ENCODE data around the gene DTNBP1. TPM values are rescaled to one million over a fixed set of nuclear protein-coding genes. Genes with fewer than 3 reads are reported as not detected.

DTNBP1 gene
- total and polyA plus RNA-seq, 2 experiments from 2014 or later: 0.32 to 15.8 TPM

DNA sequence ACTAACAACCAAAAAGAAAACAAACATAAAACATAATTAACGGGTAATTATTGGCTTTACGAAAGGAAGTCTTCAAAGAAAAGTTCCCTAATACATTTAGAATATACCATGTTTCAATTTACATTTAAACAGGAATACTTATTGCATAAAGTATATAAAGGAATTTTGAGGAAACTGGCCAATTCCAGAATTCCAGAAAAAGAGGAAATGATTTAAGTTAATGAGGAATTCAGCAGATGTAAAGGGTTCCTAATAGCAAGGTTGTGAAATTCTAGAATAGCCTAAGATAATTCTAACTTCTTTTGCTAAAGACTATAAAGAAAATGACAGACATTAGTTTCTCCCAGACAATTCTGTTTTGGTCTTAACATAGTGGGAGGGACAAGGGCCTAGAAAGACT is 35.0 kb downstream of the DTNBP1 start:
- Histone ChIP-seq H3K79me2 (ENCODE audit: insufficient read depth) (peaks cover 5% of the 10 kb centered on the region; the same call in 1 of the 2 replicates), H3K4me2 (ENCODE audit: unreplicated experiment) (peak overlapping the region; percentile 60), H4K20me1 (ENCODE audit: insufficient read depth) (no peaks in the 10 kb centered on the region), H3F3A (ENCODE audit: insufficient read depth) (peaks cover 18% of the 10 kb centered on the region), H3K27ac (no peak overlapping the region), H3K9me3 (ENCODE audit: low read depth) (no peaks in the 10 kb centered on the region), H3K9ac (0 out of 2 replicates have a peak overlapping the region, but pooled peaks have one; percentile 20), H2AFZ (no peak overlapping the region), H3K27me3 (replicated peaks; ENCODE audit: insufficient read depth) (no peaks in the 10 kb centered on the region), H3K36me3 (ENCODE audit: low read depth) (no peaks in the 10 kb centered on the region), H3K4me1 (ENCODE audit: insufficient read depth) (peaks cover 27% of the 10 kb centered on the region), H3K9me2 (ENCODE audit: insufficient read depth) (no peaks in the 10 kb centered on the region), H3K4me3 (no peak overlapping the region)
- 87 to 88% methylated on average over 2 of the region's 2 CpGs for WGBS, 2 experiments (ENCODE audit: low coverage in 1 of 2, low lambda C conversion rate in 2 of 2, missing lambda C conversion rate in 2 of 2)
- in situ Hi-C loops (cut with MboI): no loop called here
- TF ChIP-seq EZH2phosphoT487 (IDR thresholded peaks at IDR 0.05; ENCODE audit: insufficient read depth, low read depth): no peak
- DNase-seq: no peak

DNA sequence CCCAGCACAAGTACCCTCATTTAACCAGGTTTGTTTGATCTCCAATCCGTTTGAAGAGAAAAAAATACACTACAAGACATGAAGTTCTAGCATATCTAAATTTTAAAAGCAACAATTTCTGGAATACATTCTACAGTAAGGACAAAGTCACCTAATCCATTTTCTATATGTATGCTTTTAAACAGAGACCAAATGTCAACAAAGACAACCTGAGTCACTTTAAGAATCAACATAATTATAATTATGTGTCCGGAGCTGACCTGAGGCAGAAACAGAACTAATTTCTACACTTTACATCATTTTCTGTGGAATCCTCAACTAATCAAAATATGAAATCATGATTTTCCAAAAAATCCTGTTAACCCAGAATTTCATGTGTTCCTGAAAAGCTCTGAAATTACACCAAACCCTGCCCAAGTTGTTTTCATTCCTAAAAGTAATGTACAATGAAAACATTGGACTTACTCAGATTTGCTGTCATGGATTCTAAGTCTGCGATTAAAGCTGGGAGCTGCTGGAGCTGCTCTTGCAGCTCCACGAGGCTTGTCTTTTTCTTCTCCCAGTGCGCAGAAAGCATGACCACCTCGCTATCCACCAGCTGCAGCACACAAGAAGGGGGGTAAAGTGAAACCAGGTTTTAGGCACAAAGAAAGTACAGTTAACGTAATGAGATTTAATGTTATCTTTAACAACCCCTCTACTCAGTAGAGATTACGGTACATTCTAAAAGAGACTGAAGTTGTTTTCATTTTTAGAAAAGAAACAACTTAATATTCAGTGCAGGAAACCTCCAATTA is 35.8 kb downstream of the DTNBP1 start:
- H3K9me2 ChIP-seq (ENCODE audit: insufficient read depth): no peaks in the 10 kb centered on the region
- WGBS, 2 experiments (ENCODE audit: low coverage in 1 of 2, low lambda C conversion rate in 2 of 2, missing lambda C conversion rate in 2 of 2): 94 to 95% methylated on average over 8 of the region's 8 CpGs
- H4K20me1 ChIP-seq (ENCODE audit: insufficient read depth): no peaks in the 10 kb centered on the region
- H3K27ac ChIP-seq: no peak overlapping the region
- H3K4me3 ChIP-seq: no peak overlapping the region
- no peaks in the 10 kb centered on the region for H3K36me3 ChIP-seq (ENCODE audit: low read depth)
- H3K4me1 ChIP-seq (ENCODE audit: insufficient read depth): peaks cover 32% of the 10 kb centered on the region
- H3F3A ChIP-seq (ENCODE audit: insufficient read depth): peaks cover 18% of the 10 kb centered on the region
- H2AFZ ChIP-seq: no peak overlapping the region
- no peak for DNase-seq
- no peaks in the 10 kb centered on the region for H3K9me3 ChIP-seq (ENCODE audit: low read depth)
- in situ Hi-C loops (cut with MboI): no loop called here
- no peak for TF ChIP-seq EZH2 (IDR thresholded peaks at IDR 0.05; ENCODE audit: insufficient read depth, poor library complexity, severe bottlenecking)
- TF ChIP-seq EZH2phosphoT487 (IDR thresholded peaks at IDR 0.05; ENCODE audit: insufficient read depth, low read depth): no peak
- H3K4me2 ChIP-seq (ENCODE audit: unreplicated experiment): peak overlapping the region; percentile 60
- peaks cover 11% of the 10 kb centered on the region; the same call in 1 of the 2 replicates for H3K79me2 ChIP-seq (ENCODE audit: insufficient read depth)
- H3K27me3 ChIP-seq (replicated peaks; ENCODE audit: insufficient read depth): no peaks in the 10 kb centered on the region
- H3K9ac ChIP-seq: 0 out of 2 replicates have a peak overlapping the region, but pooled peaks have one; percentile 20

DNA sequence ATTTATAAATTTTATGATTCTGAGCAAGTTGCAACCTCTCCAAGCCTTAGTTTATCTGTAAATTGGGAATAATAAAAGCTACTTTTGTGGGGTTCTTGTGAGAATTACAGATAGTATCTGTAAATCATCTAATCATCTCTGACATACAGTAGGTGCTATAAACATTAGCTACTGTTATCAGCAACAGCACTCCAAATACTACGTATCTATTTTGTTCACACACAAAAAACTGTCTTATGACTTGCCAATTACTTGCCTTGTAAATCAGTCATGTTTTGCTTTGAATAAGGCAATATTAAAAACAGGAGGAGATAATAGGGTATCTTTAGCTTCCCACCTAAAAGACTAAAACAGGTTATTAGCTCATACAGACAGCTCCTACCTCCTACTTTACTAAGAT is 36.7 kb downstream of the DTNBP1 start:
- H3K9me3 ChIP-seq (ENCODE audit: low read depth): no peaks in the 10 kb centered on the region

DNA sequence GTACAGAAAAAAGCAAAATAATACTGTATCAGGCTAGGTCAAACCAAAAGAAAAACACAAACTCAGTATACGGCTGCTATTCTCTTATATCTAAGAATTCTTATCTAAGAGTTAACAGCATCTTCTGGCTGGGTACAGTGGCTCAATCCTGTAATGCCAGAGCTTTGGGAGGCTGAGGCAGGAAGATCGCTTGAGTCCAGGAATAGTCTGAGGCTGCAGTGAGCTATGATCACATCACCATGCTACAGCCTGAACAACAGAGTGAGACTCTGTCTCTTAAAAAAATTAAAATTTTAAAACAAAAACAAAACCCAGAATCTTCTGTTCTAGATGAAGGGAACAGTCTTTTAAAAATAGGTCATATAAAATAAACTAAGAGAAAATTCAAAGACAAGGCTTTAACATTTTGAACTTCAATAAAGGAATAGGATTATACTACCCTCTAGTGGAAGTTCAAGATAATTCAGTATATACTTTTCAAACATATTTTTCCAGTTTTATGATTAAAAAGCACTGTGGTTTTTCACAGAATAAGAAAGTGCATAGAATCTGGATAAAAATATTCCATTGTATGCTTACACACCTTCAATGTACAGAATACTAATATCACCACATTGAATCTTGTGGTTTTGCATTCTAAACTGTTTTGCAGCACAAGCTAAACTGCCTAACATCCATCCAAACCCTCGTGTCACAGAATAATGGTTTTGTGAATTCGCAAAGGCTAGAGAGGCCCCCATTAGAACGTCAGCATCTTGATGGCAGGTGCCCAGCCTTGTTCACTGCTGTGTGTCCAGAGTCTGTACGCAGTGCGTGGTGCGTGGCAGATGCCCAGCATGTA is 39.3 kb downstream of the DTNBP1 start:
- Histone ChIP-seq H3K4me3 (no peak overlapping the region), H3F3A (ENCODE audit: insufficient read depth) (peaks cover 12% of the 10 kb centered on the region), H2AFZ (no peak overlapping the region; the same call in 1 of the 2 replicates), H3K9me2 (ENCODE audit: insufficient read depth) (no peaks in the 10 kb centered on the region), H3K36me3 (ENCODE audit: low read depth) (no peaks in the 10 kb centered on the region), H3K4me2 (ENCODE audit: unreplicated experiment) (no peak overlapping the region), H3K27ac (no peak overlapping the region), H3K79me2 (ENCODE audit: insufficient read depth) (peaks cover 22% of the 10 kb centered on the region; the same call in 1 of the 2 replicates), H3K27me3 (replicated peaks; ENCODE audit: insufficient read depth) (no peaks in the 10 kb centered on the region), H3K9me3 (ENCODE audit: low read depth) (no peaks in the 10 kb centered on the region), H3K9ac (no peak overlapping the region), H4K20me1 (ENCODE audit: insufficient read depth) (no peaks in the 10 kb centered on the region), H3K4me1 (ENCODE audit: insufficient read depth) (peaks cover 35% of the 10 kb centered on the region)
- DNase-seq: peak; percentile 53
- in situ Hi-C loops (cut with MboI): no loop called here
- WGBS, 2 experiments (ENCODE audit: low coverage in 1 of 2, low lambda C conversion rate in 2 of 2, missing lambda C conversion rate in 2 of 2): 66 to 76% methylated on average over 8 of the region's 8 CpGs
- TF ChIP-seq EZH2phosphoT487 (IDR thresholded peaks at IDR 0.05; ENCODE audit: insufficient read depth, low read depth): no peak
- no peak for TF ChIP-seq EZH2 (IDR thresholded peaks at IDR 0.05; ENCODE audit: insufficient read depth, poor library complexity, severe bottlenecking)

More for the DNA sequence above, 36.7 kb downstream of the DTNBP1 start:
- in situ Hi-C loops (cut with MboI): no loop called here
- H3K79me2 ChIP-seq (ENCODE audit: insufficient read depth): peaks cover 20% of the 10 kb centered on the region; the same call in 1 of the 2 replicates
- H3K9ac ChIP-seq: no peak overlapping the region
- no peak overlapping the region for H3K4me3 ChIP-seq
- H3K27me3 ChIP-seq (replicated peaks; ENCODE audit: insufficient read depth): no peaks in the 10 kb centered on the region
- H4K20me1 ChIP-seq (ENCODE audit: insufficient read depth): no peaks in the 10 kb centered on the region
- DNase-seq: no peak
- no peaks in the 10 kb centered on the region for H3K9me2 ChIP-seq (ENCODE audit: insufficient read depth)
- no peak overlapping the region for H3K27ac ChIP-seq
- peaks cover 18% of the 10 kb centered on the region for H3F3A ChIP-seq (ENCODE audit: insufficient read depth)
- no peaks in the 10 kb centered on the region for H3K36me3 ChIP-seq (ENCODE audit: low read depth)
- no peak overlapping the region for H2AFZ ChIP-seq
- no peak overlapping the region for H3K4me2 ChIP-seq (ENCODE audit: unreplicated experiment)
- H3K4me1 ChIP-seq (ENCODE audit: insufficient read depth): peaks cover 41% of the 10 kb centered on the region
- TF ChIP-seq EZH2 (IDR thresholded peaks at IDR 0.05; ENCODE audit: insufficient read depth, poor library complexity, severe bottlenecking): no peak
- no peak for TF ChIP-seq EZH2phosphoT487 (IDR thresholded peaks at IDR 0.05; ENCODE audit: insufficient read depth, low read depth)
- 95 to 100% methylated on average over 1 of the region's 1 CpG for WGBS, 2 experiments (ENCODE audit: low coverage in 1 of 2, low lambda C conversion rate in 2 of 2, missing lambda C conversion rate in 2 of 2)

Measured in GM23248 (cell line).